Liver (tissue), 3 donors: Measurements from ENCODE around the gene ZC3H13.

Experiments
- CTCF ChIP-seq: fragments of 150-350 bp; IDR thresholded peaks from 2 replicates; pipeline ENCODE4 v1.5.1; 2017; ENCODE audit warnings: improper control_type of control experiment, low read depth, low read length; ENCODE audit not compliant: missing input control
- EGR1 ChIP-seq, 2 donors: IDR thresholded peaks; 2 replicates each; pipeline ENCODE4 v1.6.1; 2016 to 2018; ENCODE audit warnings: antibody characterized with exemption in 2 of 2, low read depth in 2 of 2
- GABPA ChIP-seq, 2 donors: IDR thresholded peaks in 1 of 2; conservative IDR thresholded peaks in 1 of 2; 2 replicates each; pipeline ENCODE4 v1.6.1; 2016; ENCODE audit warnings: antibody characterized with exemption in 2 of 2, mild to moderate bottlenecking in 1 of 2, moderate library complexity in 1 of 2
- JUND ChIP-seq, 2 donors: IDR thresholded peaks; 2 replicates each; pipeline ENCODE4 v1.6.1; 2016; ENCODE audit warnings: antibody characterized with exemption in 2 of 2
- MAX ChIP-seq: IDR thresholded peaks from 2 replicates; pipeline ENCODE4 v1.6.1; 2016; ENCODE audit warnings: antibody characterized with exemption
- NR2F2 ChIP-seq: IDR thresholded peaks from 2 replicates; pipeline ENCODE4 v1.6.1; 2016; ENCODE audit warnings: antibody characterized with exemption
- RAD21 ChIP-seq, 2 donors: IDR thresholded peaks; 2 replicates each; pipeline ENCODE4 v1.6.1; 2016; ENCODE audit warnings: antibody characterized with exemption in 2 of 2, mild to moderate bottlenecking in 2 of 2
- REST ChIP-seq: IDR thresholded peaks from 2 replicates; pipeline ENCODE4 v1.6.1; 2016; ENCODE audit warnings: antibody characterized with exemption, mild to moderate bottlenecking
- RXRA ChIP-seq, 2 donors: IDR thresholded peaks; 2 replicates each; pipeline ENCODE4 v1.6.1; 2017 to 2018; ENCODE audit warnings: antibody characterized with exemption in 2 of 2, mild to moderate bottlenecking in 1 of 2
- TAF1 ChIP-seq: conservative IDR thresholded peaks from 2 replicates; pipeline ENCODE4 v1.6.1; 2016; ENCODE audit warnings: antibody characterized with exemption, mild to moderate bottlenecking
- YY1 ChIP-seq: IDR thresholded peaks from 2 replicates; pipeline ENCODE4 v1.6.1; 2016; ENCODE audit warnings: antibody characterized with exemption, mild to moderate bottlenecking
- ZBTB33 ChIP-seq: IDR thresholded peaks from 2 replicates; pipeline ENCODE4 v1.6.1; 2016; ENCODE audit warnings: antibody characterized with exemption
- TF ChIP-seq, protein P1 (sequence below): IDR thresholded peaks from 2 replicates; pipeline ENCODE4 v1.6.1; 2016; ENCODE audit warnings: antibody characterized with exemption
- donor health status: healthy.
- donor health status: healthy.

- TF ChIP-seq EGR1 (IDR thresholded peaks at IDR 0.05; ENCODE audit: low read depth in 2 of 2) (no peak), CTCF (no peak), REST (no peak), YY1 (no peak), GABPA (IDR thresholded peaks at IDR 0.05 in 1 of 2, conservative IDR thresholded peaks at IDR 0.05 in 1 of 2) (no peak), ZBTB33 (no peak), RXRA (IDR thresholded peaks at IDR 0.05) (no peak), MAX (no peak), TAF1 (no peak), RAD21 (IDR thresholded peaks at IDR 0.05) (no peak), NR2F2 (no peak), JUND (IDR thresholded peaks at IDR 0.05) (no peak)
- TF ChIP-seq, protein P1, sequence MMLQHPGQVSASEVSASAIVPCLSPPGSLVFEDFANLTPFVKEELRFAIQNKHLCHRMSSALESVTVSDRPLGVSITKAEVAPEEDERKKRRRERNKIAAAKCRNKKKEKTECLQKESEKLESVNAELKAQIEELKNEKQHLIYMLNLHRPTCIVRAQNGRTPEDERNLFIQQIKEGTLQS: no peak
Measured at GRCh38 chr13:45996631-45997030, 55.9 kb downstream of the ZC3H13 start.
